Mesothelial cell of epicardium (in vitro differentiated cells): Measurements from ENCODE around the gene C2CD3. TPM values are rescaled to one million over a fixed set of nuclear protein-coding genes. Genes with fewer than 3 reads are reported as not detected.

Experiments
- DNase-seq, 2 experiments: peaks; one replicate each; pipeline ENCODE4 v3.0.0; 2021; ENCODE audit warnings: low spot score in 2 of 2; ENCODE audit not compliant: unreplicated experiment in 2 of 2
- H3K27ac Mint-ChIP-seq: 2 replicates; pipeline ENCODE4 v1.8.0; 2021; ENCODE audit warnings: mixed read lengths
- H3K27me3 Mint-ChIP-seq: 2 replicates; pipeline ENCODE4 v1.8.0; 2021; ENCODE audit warnings: low read depth, mixed read lengths
- H3K36me3 Mint-ChIP-seq: 2 replicates; pipeline ENCODE4 v1.8.0; 2021; ENCODE audit warnings: mixed read lengths
- H3K4me1 Mint-ChIP-seq: 2 replicates; pipeline ENCODE4 v1.8.0; 2021; ENCODE audit warnings: mixed read lengths
- H3K4me3 Mint-ChIP-seq: 2 replicates; pipeline ENCODE4 v1.8.0; 2021; ENCODE audit warnings: mild to moderate bottlenecking, moderate library complexity, mixed read lengths
- H3K9me3 Mint-ChIP-seq: 2 replicates; pipeline ENCODE4 v1.8.0; 2021; ENCODE audit warnings: mixed read lengths
- total RNA-seq: library from RNA; stranded (reverse); gene quantifications from 3 replicates; pipeline ENCODE4 v1.2.1, GENCODE V29; 2021
- TF ChIP-seq, protein P1 (sequence below): fragments of 200-600 bp; sonication (generic); IDR thresholded peaks from one replicate; pipeline ENCODE4 v1.5.0; 2021; ENCODE audit warnings: antibody characterized with exemption; ENCODE audit not compliant: unreplicated experiment

C2CD3 gene
- total RNA-seq, 1 donor from 2014 or later: 34.8 TPM

DNA sequence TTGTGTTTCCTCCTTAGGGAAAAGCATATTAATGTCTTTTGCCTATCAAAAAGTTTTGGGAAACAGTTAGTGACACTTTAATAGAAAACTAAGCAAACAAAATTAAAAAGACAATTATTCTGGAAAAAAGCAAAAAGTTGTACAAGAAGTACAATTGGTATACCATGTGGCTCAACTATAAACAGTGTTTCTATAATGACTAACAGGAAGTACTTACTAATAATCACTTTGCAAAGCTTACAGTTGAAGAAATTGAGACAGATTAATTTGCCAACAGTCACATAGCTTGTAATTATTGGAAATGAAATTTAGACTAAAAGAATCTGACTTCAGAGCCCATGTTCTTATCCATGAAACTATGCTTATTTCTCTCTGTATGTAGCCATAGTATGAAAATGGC is 25.0 kb upstream of the C2CD3 start:
- Mint-ChIP-seq H3K27me3 (no peaks in the 10 kb centered on the region), H3K27ac (no peak overlapping the region), H3K4me1 (no peaks in the 10 kb centered on the region), H3K9me3 (peaks cover 30% of the 10 kb centered on the region), H3K36me3 (peaks cover 39% of the 10 kb centered on the region), H3K4me3 (no peak overlapping the region)
- no peak for DNase-seq
- TF ChIP-seq, protein P1, sequence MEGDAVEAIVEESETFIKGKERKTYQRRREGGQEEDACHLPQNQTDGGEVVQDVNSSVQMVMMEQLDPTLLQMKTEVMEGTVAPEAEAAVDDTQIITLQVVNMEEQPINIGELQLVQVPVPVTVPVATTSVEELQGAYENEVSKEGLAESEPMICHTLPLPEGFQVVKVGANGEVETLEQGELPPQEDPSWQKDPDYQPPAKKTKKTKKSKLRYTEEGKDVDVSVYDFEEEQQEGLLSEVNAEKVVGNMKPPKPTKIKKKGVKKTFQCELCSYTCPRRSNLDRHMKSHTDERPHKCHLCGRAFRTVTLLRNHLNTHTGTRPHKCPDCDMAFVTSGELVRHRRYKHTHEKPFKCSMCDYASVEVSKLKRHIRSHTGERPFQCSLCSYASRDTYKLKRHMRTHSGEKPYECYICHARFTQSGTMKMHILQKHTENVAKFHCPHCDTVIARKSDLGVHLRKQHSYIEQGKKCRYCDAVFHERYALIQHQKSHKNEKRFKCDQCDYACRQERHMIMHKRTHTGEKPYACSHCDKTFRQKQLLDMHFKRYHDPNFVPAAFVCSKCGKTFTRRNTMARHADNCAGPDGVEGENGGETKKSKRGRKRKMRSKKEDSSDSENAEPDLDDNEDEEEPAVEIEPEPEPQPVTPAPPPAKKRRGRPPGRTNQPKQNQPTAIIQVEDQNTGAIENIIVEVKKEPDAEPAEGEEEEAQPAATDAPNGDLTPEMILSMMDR: no peak

DNA sequence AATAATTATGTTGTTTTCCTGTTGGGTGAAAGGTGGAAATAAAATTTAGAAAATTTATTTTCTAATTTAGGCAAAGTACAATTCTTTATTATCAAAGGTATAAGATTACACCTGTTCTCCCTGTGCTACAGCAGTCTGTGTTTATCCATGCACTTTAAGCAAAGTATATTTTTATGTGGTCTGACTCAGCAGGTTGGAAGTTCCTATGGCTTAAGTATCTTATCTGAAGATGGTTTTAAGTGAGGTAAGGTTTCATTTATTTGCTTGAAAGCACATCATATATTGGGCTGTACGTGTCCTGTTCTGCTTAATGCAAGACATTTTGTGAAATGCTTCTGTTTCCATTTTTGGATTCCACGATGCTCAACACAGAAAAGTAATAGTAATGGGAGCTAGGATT is 14.9 kb upstream of the C2CD3 start:
- TF ChIP-seq, protein P1: no peak
- Mint-ChIP-seq H3K9me3 (peaks cover 4% of the 10 kb centered on the region), H3K4me3 (no peak overlapping the region), H3K27ac (peak overlapping the region; percentile 44), H3K36me3 (peaks cover 20% of the 10 kb centered on the region), H3K27me3 (no peaks in the 10 kb centered on the region), H3K4me1 (peaks cover 2% of the 10 kb centered on the region)
- DNase-seq: no peak

- H3K4me3 Mint-ChIP-seq: no peak overlapping the region
- H3K36me3 Mint-ChIP-seq: peaks cover 16% of the 10 kb centered on the region
- DNase-seq: no peak
- no peaks in the 10 kb centered on the region for H3K27me3 Mint-ChIP-seq
- H3K4me1 Mint-ChIP-seq: peaks cover 2% of the 10 kb centered on the region
- H3K9me3 Mint-ChIP-seq: peaks cover under 1% of the 10 kb centered on the region
- H3K27ac Mint-ChIP-seq: no peak overlapping the region
- TF ChIP-seq, protein P1: no peak
Measured at GRCh38 chr11:74185285-74185684, 14.5 kb upstream of the C2CD3 start.

DNA sequence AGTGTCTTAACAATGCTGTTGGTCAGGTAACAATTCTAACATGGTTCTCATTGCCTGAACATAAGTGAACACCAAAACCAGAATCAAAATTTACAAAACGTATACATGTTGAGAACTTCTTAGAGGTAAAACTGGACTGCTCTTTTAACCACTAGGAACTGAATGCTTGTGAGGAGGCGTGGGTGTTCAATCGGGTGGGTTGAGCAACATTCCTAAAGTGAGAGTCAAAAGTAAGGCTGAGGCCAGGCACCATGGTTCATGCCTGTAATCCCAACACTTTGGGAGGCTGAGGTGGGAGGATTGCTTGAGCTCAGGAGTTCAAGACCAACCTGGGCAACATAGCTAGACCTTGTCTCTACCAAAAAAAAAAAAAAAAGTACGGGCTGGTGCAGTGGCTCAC is 11.8 kb upstream of the C2CD3 start:
- Mint-ChIP-seq H3K36me3 (peaks cover 4% of the 10 kb centered on the region), H3K27me3 (no peaks in the 10 kb centered on the region), H3K4me3 (no peak overlapping the region), H3K9me3 (no peaks in the 10 kb centered on the region), H3K27ac (no peak overlapping the region), H3K4me1 (peaks cover 2% of the 10 kb centered on the region)
- DNase-seq: no peak
- TF ChIP-seq, protein P1: no peak

GRCh38 chr11:74179234-74180052 is 8.6 kb upstream of the C2CD3 start:
- H3K4me3 Mint-ChIP-seq: no peak overlapping the region
- DNase-seq: no peak
- no peaks in the 10 kb centered on the region for H3K27me3 Mint-ChIP-seq
- no peak overlapping the region for H3K27ac Mint-ChIP-seq
- peaks cover 2% of the 10 kb centered on the region for H3K4me1 Mint-ChIP-seq
- TF ChIP-seq, protein P1: no peak
- no peaks in the 10 kb centered on the region for H3K9me3 Mint-ChIP-seq
- H3K36me3 Mint-ChIP-seq: peaks cover 2% of the 10 kb centered on the region
